GM12872 (cell line): ENCODE results near the gene RILP.

Source experiments
- CTCF ChIP-seq: IDR thresholded peaks from 3 replicates; pipeline ENCODE4 v1.5.1; 2011; ENCODE audit warnings: low read depth, mild to moderate bottlenecking, low read length, moderate library complexity; ENCODE audit not compliant: insufficient read depth

Gene RILP

GRCh38 chr17:1604831-1605528, 44.7 kb downstream of the RILP start:
- no peak for TF ChIP-seq CTCF

GRCh38 chr17:1601571-1601970, 48.1 kb downstream of the RILP start:
- no peak for TF ChIP-seq CTCF

GRCh38 chr17:1598399-1599095, 51.1 kb downstream of the RILP start:
- TF ChIP-seq CTCF, result no peak

- TF ChIP-seq CTCF, result no peak
These were observed 51.8 kb downstream of the RILP start for GRCh38 chr17:1597861-1598342.
